A549 (cell line): ENCODE measurements around the gene SPHK1. TPM values are rescaled to one million over a fixed set of nuclear protein-coding genes. Genes with fewer than 3 reads are reported as not detected.

ENCODE experiments used
- ATAC-seq, 2 experiments: fragments of 200-7000 bp in 1 of 2; fragments of >200 bp in 1 of 2; cut with Nextera tagmentation in 1 of 2; cut with Tn5 transposase in 1 of 2; 3 replicates each; pipeline versions ENCODE4 v1.8.0 to v1.9.1; 2018 to 2020; ENCODE audit warnings: mild to moderate bottlenecking in 1 of 2, moderate library complexity in 1 of 2
- CTCF ChIA-PET: fragments of 300-600 bp; sonication (Branson Sonifier 250); formaldehyde crosslinking; extraction: SDS; loops from one replicate; lab custom pipeline; 2021; ENCODE audit warnings: antibody characterized with exemption, inconsistent platforms; lab: Yijun Ruan, JAX
- POLR2A ChIA-PET: fragments of 350-600 bp; formaldehyde crosslinking; extraction: SDS; loops from one replicate; lab custom pipeline; 2021; ENCODE audit warnings: antibody characterized with exemption, inconsistent platforms; lab: Yijun Ruan, JAX
- DNase-seq, 2 experiments: peaks; one replicate each; pipeline versions ENCODE4 v3.0.0 to v3.0.0-alpha.2; 2011 to 2016; ENCODE audit warnings: low read depth in 1 of 2, low spot score in 1 of 2
- FAIRE-seq: peaks from 2 replicates; lab custom pipeline; 2011; peaks lifted over from hg19 to GRCh38; lab: Jason Lieb, UNC
- H3K27ac ChIP-seq, 2 experiments: fragments of >200 bp; sonication (Bioruptor Twin); formaldehyde crosslinking; 3 replicates each; pipeline ENCODE4 v1.5.1; 2016 to 2017
- H3K4me1 ChIP-seq: fragments of >200 bp; sonication (Bioruptor Twin); formaldehyde crosslinking; 3 replicates; pipeline ENCODE4 v1.6.1; 2016
- H3K4me2 ChIP-seq: fragments of >200 bp; sonication (Bioruptor Twin); formaldehyde crosslinking; 3 replicates; pipeline ENCODE4 v1.6.1; 2016
- H3K4me3 ChIP-seq: fragments of >200 bp; sonication (Bioruptor Twin); formaldehyde crosslinking; 3 replicates; pipeline ENCODE4 v1.5.1; 2016
- H3K9me3 ChIP-seq: fragments of >200 bp; sonication (Bioruptor Twin); formaldehyde crosslinking; 3 replicates; pipeline ENCODE4 v1.6.1; 2016
- BHLHE40 ChIP-seq: IDR thresholded peaks from 2 replicates; pipeline ENCODE4 v1.6.1; 2012; ENCODE audit warnings: low read depth, low read length, inconsistent platforms
- CBX2 ChIP-seq: fragments of 200-600 bp; sonication (generic); IDR thresholded peaks from 2 replicates; pipeline ENCODE4 v1.6.1; 2016; ENCODE audit warnings: low read depth, mild to moderate bottlenecking, borderline replicate concordance
- CEBPB ChIP-seq, 2 experiments: fragments of >200 bp in 1 of 2; sonication (Bioruptor Twin) in 1 of 2; formaldehyde crosslinking in 1 of 2; IDR thresholded peaks; 2 replicates each; pipeline ENCODE4 v1.6.1; 2012 to 2016
- CHD4 ChIP-seq: fragments of 200-600 bp; sonication (generic); IDR thresholded peaks from 2 replicates; pipeline ENCODE4 v1.6.1; 2016; ENCODE audit warnings: antibody characterized with exemption, mild to moderate bottlenecking, borderline replicate concordance
- EHF ChIP-seq: fragments of 250-450 bp; sonication (Bioruptor Pico); IDR thresholded peaks from 2 replicates; pipeline ENCODE4 v1.5.0; 2020; ENCODE audit warnings: mild to moderate bottlenecking
- EHMT2 ChIP-seq: fragments of 200-600 bp; sonication (generic); IDR thresholded peaks from 2 replicates; pipeline ENCODE4 v1.6.1; 2016; ENCODE audit warnings: antibody characterized with exemption, low read depth, mild to moderate bottlenecking, moderate library complexity
- EP300 ChIP-seq, 2 experiments: fragments of >200 bp; sonication (Bioruptor Twin); formaldehyde crosslinking; IDR thresholded peaks; 2 replicates in 1 of 2; 3 replicates in 1 of 2; pipeline ENCODE4 v1.6.1; 2016 to 2017
- GATA3 ChIP-seq: IDR thresholded peaks from 2 replicates; pipeline ENCODE4 v1.6.1; 2012; ENCODE audit warnings: borderline replicate concordance
- HEYL ChIP-seq: fragments of 250-450 bp; sonication (Bioruptor Pico); IDR thresholded peaks from 2 replicates; pipeline ENCODE4 v1.8.0; 2021; ENCODE audit warnings: mild to moderate bottlenecking, moderate library complexity
- JUN ChIP-seq, 2 experiments: fragments of >200 bp; sonication (Bioruptor Twin); formaldehyde crosslinking; IDR thresholded peaks; 2 replicates in 1 of 2; 3 replicates in 1 of 2; pipeline ENCODE4 v1.6.1; 2016 to 2017
- MAFK ChIP-seq: fragments of 450-650 bp; IDR thresholded peaks from 2 replicates; pipeline ENCODE4 v1.6.1; 2014; ENCODE audit not compliant: partially characterized antibody
- MAZ ChIP-seq: fragments of 150-350 bp; IDR thresholded peaks from 2 replicates; pipeline ENCODE4 v1.6.1; 2014; ENCODE audit warnings: antibody characterized with exemption, low read depth, low read length, borderline replicate concordance
- MYC ChIP-seq: IDR thresholded peaks from 2 replicates; pipeline ENCODE4 v1.6.1; 2012; ENCODE audit warnings: mild to moderate bottlenecking, inconsistent platforms, low read length, improper control_type of control experiment, borderline replicate concordance
- NR3C1 ChIP-seq: fragments of >200 bp; sonication (Bioruptor Twin); formaldehyde crosslinking; IDR thresholded peaks from 3 replicates; pipeline ENCODE4 v1.6.1; 2017
- POLR2AphosphoS2 ChIP-seq: conservative IDR thresholded peaks from 2 replicates; pipeline ENCODE4 v1.6.1; 2012; ENCODE audit warnings: low read length, improper control_type of control experiment, inconsistent platforms
- RAD21 ChIP-seq, 2 experiments: fragments of >200 bp in 1 of 2; sonication (Bioruptor Twin) in 1 of 2; formaldehyde crosslinking in 1 of 2; IDR thresholded peaks in 1 of 2; conservative IDR thresholded peaks in 1 of 2; 2 replicates in 1 of 2; 3 replicates in 1 of 2; pipeline ENCODE4 v1.6.1; 2012 to 2018; ENCODE audit warnings: inconsistent platforms in 1 of 2
- RFX5 ChIP-seq: fragments of 450-650 bp; IDR thresholded peaks from 2 replicates; pipeline ENCODE4 v1.7.1; 2014; ENCODE audit warnings: antibody characterized with exemption, mild to moderate bottlenecking, moderate library complexity
- SMC3 ChIP-seq: fragments of >200 bp; sonication (Bioruptor Twin); formaldehyde crosslinking; IDR thresholded peaks from 3 replicates; pipeline ENCODE4 v1.6.1; 2018; ENCODE audit warnings: inconsistent platforms
- SREBF2 ChIP-seq: fragments of 450-650 bp; IDR thresholded peaks from 2 replicates; pipeline ENCODE4 v1.6.1; 2014; ENCODE audit warnings: mild to moderate bottlenecking, moderate library complexity
- TFCP2L1 ChIP-seq: fragments of 250-450 bp; sonication (Bioruptor Pico); IDR thresholded peaks from 2 replicates; pipeline ENCODE4 v1.5.0; 2021; ENCODE audit warnings: mild to moderate bottlenecking
- ZC3H11A ChIP-seq: fragments of 450-650 bp; IDR thresholded peaks from 2 replicates; pipeline ENCODE4 v1.6.1; 2014; ENCODE audit warnings: antibody characterized with exemption, mild to moderate bottlenecking
- ZFP36 ChIP-seq: fragments of 450-650 bp; IDR thresholded peaks from 2 replicates; pipeline ENCODE4 v1.6.1; 2014; ENCODE audit warnings: borderline replicate concordance; ENCODE audit not compliant: partially characterized antibody
- WGBS: methylation state at CpG from one replicate; pipeline ENCODE4 v1.1.6; 2017; ENCODE audit errors: missing lambda C conversion rate; 5-methylcytosine and 5-hydroxymethylcytosine counted together
- polyA plus RNA-seq, 4 experiments: library from polyadenylated mRNA; depleted of rRNA in 3 of 4; stranded (reverse); fragments of >200 nt; fragmentation: RNase III in 1 of 4; extraction: RNeasy Plus Mini Kit Qiagen cat#74134 plus additional on column Dnase treatment in 1 of 4; gene quantifications; 2 replicates in 3 of 4; 3 replicates in 1 of 4; pipeline ENCODE4 v1.2.3, GENCODE V29; 2011 to 2017
- TF ChIP-seq, protein P1 (sequence below): fragments of >200 bp; sonication (Bioruptor Twin); formaldehyde crosslinking; IDR thresholded peaks from 2 replicates; pipeline ENCODE4 v1.6.1; 2016
- TF ChIP-seq, protein P2 (sequence below): fragments of 250-450 bp; sonication (Bioruptor Pico); IDR thresholded peaks from 2 replicates; pipeline ENCODE4 v1.5.0; 2020; ENCODE audit warnings: low read depth, mild to moderate bottlenecking, moderate library complexity
- TF ChIP-seq, protein P3 (sequence below): fragments of 250-450 bp; sonication (Bioruptor Pico); IDR thresholded peaks from 2 replicates; pipeline ENCODE4 v1.5.0; 2021; ENCODE audit warnings: mild to moderate bottlenecking, moderate library complexity, borderline replicate concordance
- TF ChIP-seq, protein P4 (sequence below): IDR thresholded peaks from 2 replicates; pipeline ENCODE4 v1.6.1; 2012
- TF ChIP-seq, protein P5 (sequence below): fragments of 150-350 bp; IDR thresholded peaks from 2 replicates; pipeline ENCODE4 v1.6.1; 2014; ENCODE audit warnings: low read depth, mild to moderate bottlenecking, low read length

SPHK1 gene
- polyA plus RNA-seq, 2 of the 4 experiments (the other 2 are of a cell fraction), result 4.6 to 14.9 TPM

DNA sequence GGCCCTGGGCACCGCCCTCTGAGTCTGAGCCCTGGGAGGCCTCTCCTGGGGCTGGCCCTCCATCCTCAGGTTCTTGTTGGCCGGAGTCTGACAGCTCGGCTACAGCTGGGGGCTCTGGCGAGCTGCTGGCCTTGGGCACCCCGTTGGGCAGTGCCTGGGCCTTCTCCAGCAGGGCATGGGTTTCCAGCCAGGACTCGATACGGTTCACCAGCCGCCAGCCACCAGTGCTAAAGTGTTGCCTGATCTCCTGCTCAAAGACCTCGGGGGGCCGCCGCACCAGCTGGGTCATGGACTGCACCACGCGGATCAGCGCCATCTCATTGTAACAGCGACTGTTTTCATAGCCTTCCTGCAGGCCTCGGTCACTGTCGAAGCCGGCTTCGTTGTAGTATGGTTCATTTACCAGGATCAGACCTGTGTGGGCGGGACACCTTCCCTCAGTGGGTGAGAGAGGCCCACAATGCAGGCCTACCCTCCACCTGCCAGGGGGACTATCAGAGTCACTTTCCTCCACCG, 6.8 kb downstream of the SPHK1 start:
- ChIA-PET POLR2A (no interaction called here), CTCF (interaction anchor here (1.0 to 43.2 kb wide), 6 partner anchors 3 to 333 kb away, joined by 3 to 1094 read pairs (median 576); partner anchors contain the start of genes PRPSAP1, QRICH2 and SPHK1)
- TF ChIP-seq, protein P1, sequence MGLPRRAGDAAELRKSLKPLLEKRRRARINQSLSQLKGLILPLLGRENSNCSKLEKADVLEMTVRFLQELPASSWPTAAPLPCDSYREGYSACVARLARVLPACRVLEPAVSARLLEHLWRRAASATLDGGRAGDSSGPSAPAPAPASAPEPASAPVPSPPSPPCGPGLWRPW, result no peak
- TF ChIP-seq HEYL (CRISPR knock-in tag) (no peak), NR3C1 (no peak), ZC3H11A (no peak), RFX5 (no peak), GATA3 (no peak), SMC3 (no peak), POLR2AphosphoS2 (no peak), EHF (CRISPR knock-in tag) (no peak), EHMT2 (no peak), MAFK (no peak)
- TF ChIP-seq, protein P2, sequence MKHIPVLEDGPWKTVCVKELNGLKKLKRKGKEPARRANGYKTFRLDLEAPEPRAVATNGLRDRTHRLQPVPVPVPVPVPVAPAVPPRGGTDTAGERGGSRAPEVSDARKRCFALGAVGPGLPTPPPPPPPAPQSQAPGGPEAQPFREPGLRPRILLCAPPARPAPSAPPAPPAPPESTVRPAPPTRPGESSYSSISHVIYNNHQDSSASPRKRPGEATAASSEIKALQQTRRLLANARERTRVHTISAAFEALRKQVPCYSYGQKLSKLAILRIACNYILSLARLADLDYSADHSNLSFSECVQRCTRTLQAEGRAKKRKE (CRISPR knock-in tag), result no peak
- TF ChIP-seq, protein P3, sequence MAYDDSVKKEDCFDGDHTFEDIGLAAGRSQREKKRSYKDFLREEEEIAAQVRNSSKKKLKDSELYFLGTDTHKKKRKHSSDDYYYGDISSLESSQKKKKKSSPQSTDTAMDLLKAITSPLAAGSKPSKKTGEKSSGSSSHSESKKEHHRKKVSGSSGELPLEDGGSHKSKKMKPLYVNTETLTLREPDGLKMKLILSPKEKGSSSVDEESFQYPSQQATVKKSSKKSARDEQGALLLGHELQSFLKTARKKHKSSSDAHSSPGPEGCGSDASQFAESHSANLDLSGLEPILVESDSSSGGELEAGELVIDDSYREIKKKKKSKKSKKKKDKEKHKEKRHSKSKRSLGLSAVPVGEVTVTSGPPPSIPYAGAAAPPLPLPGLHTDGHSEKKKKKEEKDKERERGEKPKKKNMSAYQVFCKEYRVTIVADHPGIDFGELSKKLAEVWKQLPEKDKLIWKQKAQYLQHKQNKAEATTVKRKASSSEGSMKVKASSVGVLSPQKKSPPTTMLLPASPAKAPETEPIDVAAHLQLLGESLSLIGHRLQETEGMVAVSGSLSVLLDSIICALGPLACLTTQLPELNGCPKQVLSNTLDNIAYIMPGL (CRISPR knock-in tag), result no peak
- H3K4me1 ChIP-seq, result no peaks in the 10 kb centered on the region; the same call in 2 of the 3 replicates
- FAIRE-seq (no peak), DNase-seq (no peak), ATAC-seq (no peak)
- no peak overlapping the region for H3K27ac ChIP-seq
- H3K9me3 ChIP-seq, result no peaks in the 10 kb centered on the region
- WGBS, result 93% methylated on average over 20 of the region's 21 CpGs
- no peak overlapping the region for H3K4me2 ChIP-seq
- no peak overlapping the region for H3K4me3 ChIP-seq

DNA sequence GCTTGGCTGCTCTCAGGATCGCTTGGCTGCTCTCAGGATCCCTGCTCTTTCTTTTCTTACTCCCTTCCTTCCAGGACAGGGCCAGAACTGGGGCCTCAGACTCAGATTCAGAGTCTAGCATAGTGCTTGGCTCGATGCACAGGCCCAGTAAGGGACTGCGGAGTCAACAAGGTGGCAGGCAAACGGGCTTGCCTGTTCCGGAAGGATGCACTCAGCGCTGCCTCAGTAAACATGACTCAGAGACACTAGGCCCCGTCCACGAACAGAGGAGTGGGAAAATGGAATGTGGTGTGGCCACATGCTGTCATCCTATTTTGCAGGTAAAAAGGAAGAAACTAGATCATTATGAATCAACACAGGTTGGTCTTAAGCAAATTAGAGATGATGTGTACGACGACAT, 9.8 kb downstream of the SPHK1 start:
- H3K4me2 ChIP-seq, result no peak overlapping the region
- ChIA-PET POLR2A (no interaction called here), CTCF (interaction anchor here (0.6 to 43.2 kb wide), 8 partner anchors 0 to 331 kb away, joined by 3 to 1107 read pairs (median 576); partner anchors contain the start of genes AANAT, PRPSAP1, QRICH2 and SPHK1)
- H3K4me1 ChIP-seq, result no peaks in the 10 kb centered on the region
- DNase-seq (no peak), FAIRE-seq (no peak), ATAC-seq (no peak)
- no peaks in the 10 kb centered on the region for H3K9me3 ChIP-seq
- H3K4me3 ChIP-seq, result no peak overlapping the region
- TF ChIP-seq SREBF2 (no peak), RAD21 (conservative IDR thresholded peaks at IDR 0.05 in 1 of 2, IDR thresholded peaks at IDR 0.05 in 1 of 2) (no peak), GATA3 (no peak), JUN (IDR thresholded peaks at IDR 0.05) (no peak), MYC (no peak), TFCP2L1 (CRISPR knock-in tag) (no peak), MAFK (no peak), ZFP36 (no peak), EP300 (IDR thresholded peaks at IDR 0.05) (no peak), CBX2 (no peak), CHD4 (no peak), SMC3 (no peak), MAZ (no peak), BHLHE40 (no peak), CEBPB (IDR thresholded peaks at IDR 0.05) (no peak)
- TF ChIP-seq, protein P4, sequence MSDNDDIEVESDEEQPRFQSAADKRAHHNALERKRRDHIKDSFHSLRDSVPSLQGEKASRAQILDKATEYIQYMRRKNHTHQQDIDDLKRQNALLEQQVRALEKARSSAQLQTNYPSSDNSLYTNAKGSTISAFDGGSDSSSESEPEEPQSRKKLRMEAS, result no peak
- TF ChIP-seq, protein P1, result no peak
- TF ChIP-seq, protein P5, sequence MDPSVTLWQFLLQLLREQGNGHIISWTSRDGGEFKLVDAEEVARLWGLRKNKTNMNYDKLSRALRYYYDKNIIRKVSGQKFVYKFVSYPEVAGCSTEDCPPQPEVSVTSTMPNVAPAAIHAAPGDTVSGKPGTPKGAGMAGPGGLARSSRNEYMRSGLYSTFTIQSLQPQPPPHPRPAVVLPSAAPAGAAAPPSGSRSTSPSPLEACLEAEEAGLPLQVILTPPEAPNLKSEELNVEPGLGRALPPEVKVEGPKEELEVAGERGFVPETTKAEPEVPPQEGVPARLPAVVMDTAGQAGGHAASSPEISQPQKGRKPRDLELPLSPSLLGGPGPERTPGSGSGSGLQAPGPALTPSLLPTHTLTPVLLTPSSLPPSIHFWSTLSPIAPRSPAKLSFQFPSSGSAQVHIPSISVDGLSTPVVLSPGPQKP, result no peak
- H3K27ac ChIP-seq, result no peak overlapping the region
- 71% methylated on average over 10 of the region's 10 CpGs for WGBS
